ENCODE results near the gene PNMT.
"Not testable (repeated sequence)": the region's sequence is repeated elsewhere in the genome, so short reads cannot be mapped to it uniquely, and the experiment has no call there.

Gene PNMT

GRCh38 chr17:39709319-39709997 lies 41.2 kb downstream of the PNMT start:
- no peak for DNase-seq (ENCODE audit: low spot score)

- DNase-seq (ENCODE audit: low spot score): no peak
Measured at GRCh38 chr17:39709998-39710964, 42.0 kb downstream of the PNMT start.

- DNase-seq (ENCODE audit: low spot score): not testable (repeated sequence)
Measured at GRCh38 chr17:39711071-39711470, 42.8 kb downstream of the PNMT start.

DNA sequence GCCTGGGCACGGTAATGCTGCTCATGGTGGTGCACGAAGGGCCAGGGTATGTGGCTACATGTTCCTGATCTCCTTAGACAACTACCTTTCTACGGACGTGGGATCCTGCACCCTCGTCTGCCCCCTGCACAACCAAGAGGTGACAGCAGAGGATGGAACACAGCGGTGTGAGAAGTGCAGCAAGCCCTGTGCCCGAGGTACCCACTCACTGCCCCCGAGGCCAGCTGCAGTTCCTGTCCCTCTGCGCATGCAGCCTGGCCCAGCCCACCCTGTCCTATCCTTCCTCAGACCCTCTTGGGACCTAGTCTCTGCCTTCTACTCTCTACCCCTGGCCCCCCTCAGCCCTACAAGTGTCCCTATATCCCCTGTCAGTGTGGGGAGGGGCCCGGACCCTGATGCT lies 43.6 kb downstream of the PNMT start:
- DNase-seq (ENCODE audit: low spot score): no peak

DNA sequence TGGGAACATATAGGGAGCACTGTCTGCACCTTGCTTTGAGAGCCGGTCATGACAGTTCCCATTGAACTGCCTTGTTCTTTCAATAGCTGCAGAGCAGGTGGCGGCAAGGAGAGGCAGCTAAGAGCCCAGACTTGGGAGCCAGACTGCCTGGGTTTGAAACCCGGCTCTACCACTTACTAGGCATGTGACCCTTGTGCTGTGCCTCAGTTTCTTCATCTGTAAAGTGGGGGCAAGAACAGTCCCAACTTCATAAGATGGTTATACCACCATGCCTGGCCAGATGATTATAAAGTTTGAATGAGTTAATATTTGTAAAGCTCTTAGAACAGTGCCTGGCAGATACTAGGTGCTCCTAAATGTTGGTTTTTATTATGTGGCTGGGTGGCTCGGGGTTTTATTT lies 46.0 kb downstream of the PNMT start:
- no peak for DNase-seq (ENCODE audit: low spot score)

DNA sequence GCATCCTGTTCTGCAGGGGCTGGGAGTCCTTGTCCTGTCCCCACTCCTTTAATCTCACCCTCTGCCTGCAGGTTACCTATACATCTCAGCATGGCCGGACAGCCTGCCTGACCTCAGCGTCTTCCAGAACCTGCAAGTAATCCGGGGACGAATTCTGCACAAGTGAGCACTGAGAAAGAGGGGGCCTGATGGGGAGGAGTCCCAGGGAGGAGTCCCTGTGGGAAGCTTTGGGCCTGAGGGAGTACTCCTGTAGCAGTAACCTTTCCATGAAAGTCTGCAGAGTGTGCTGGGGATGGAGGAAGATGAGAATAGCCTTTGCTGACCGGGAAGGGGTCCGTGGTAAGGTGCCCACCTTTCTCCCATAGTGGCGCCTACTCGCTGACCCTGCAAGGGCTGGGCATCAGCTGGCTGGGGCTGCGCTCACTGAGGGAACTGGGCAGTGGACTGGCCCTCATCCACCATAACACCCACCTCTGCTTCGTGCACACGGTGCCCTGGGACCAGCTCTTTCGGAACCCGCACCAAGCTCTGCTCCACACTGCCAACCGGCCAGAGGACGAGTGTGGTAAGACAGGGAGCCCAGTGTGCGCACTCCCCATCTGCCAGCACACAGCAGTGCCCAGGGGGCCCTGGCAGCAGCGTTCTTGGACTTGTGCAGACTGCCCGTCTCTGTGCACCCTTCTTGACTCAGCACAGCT lies 47.3 kb downstream of the PNMT start:
- no peak for DNase-seq (ENCODE audit: low spot score)

- DNase-seq (ENCODE audit: low spot score): no peak
Measured at GRCh38 chr17:39716073-39716818, 48.0 kb downstream of the PNMT start.

GRCh38 chr17:39716879-39717536 lies 48.8 kb downstream of the PNMT start:
- DNase-seq (ENCODE audit: low spot score): no peak

DNA sequence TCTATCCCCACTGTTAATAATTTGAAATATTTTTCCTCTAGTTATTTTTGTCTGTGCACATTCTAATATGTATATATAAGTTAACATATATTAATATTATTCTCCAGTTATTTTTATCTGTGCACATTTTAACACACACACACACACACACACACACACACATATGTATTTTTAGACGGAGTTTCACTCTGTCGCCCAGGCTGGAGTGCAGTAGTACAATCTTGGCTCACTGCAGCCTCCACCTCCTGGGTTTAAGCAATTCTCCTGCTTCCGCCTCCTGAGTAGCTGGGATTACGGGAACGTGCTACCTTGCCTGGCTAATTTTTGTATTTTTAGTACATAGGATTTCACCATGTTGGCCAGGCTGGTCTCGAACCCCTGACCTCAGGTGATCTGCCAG lies 49.4 kb downstream of the PNMT start:
- no peak for DNase-seq (ENCODE audit: low spot score)

GRCh38 chr17:39719563-39720355 lies 51.5 kb downstream of the PNMT start:
- DNase-seq (ENCODE audit: low spot score): no peak
